SU-DHL-6 (cell line): ENCODE measurements around the gene UTF1.

Source experiments
- H2AFZ ChIP-seq: fragments of 200-600 bp; sonication (generic); 2 replicates; pipeline ENCODE4 v1.6.1; 2014; ENCODE audit warnings: low read depth, mild to moderate bottlenecking, moderate library complexity, mixed read lengths, antibody characterized with exemption, low read length; ENCODE audit not compliant: severe bottlenecking
- H3F3A ChIP-seq: fragments of 200-600 bp; shearing (Covaris generic); 2 replicates; pipeline ENCODE4 v1.6.0; 2016; ENCODE audit warnings: antibody characterized with exemption, mild to moderate bottlenecking; ENCODE audit not compliant: insufficient read depth
- H3K27ac ChIP-seq: fragments of 200-600 bp; sonication (generic); 2 replicates; pipeline ENCODE4 v1.5.1; 2016; ENCODE audit warnings: low read depth, mild to moderate bottlenecking, low read length, moderate library complexity, mixed read lengths
- H3K27me3 ChIP-seq: fragments of 200-600 bp; sonication (generic), shearing (Covaris generic); 2 replicates; pipeline ENCODE4 v1.6.0; 2014; ENCODE audit warnings: mild to moderate bottlenecking, low read length
- H3K36me3 ChIP-seq: fragments of 200-600 bp; sonication (generic); 2 replicates; pipeline ENCODE4 v1.6.1; 2014; ENCODE audit warnings: mild to moderate bottlenecking, low read length, mixed read lengths
- H3K4me2 ChIP-seq: fragments of 300-600, 200-600 bp; shearing (Covaris generic), sonication (generic); 2 replicates; pipeline ENCODE4 v1.6.0; 2014; ENCODE audit warnings: low read length, low read depth, mild to moderate bottlenecking; ENCODE audit not compliant: poor library complexity, severe bottlenecking
- H3K4me3 ChIP-seq: fragments of 200-600 bp; sonication (generic); 2 replicates; pipeline ENCODE4 v1.5.1; 2014; ENCODE audit warnings: antibody characterized with exemption, low read length, mild to moderate bottlenecking, mixed read lengths; ENCODE audit not compliant: insufficient read depth, poor library complexity, severe bottlenecking
- H3K79me2 ChIP-seq: fragments of 200-600 bp; sonication (generic); 2 replicates; pipeline ENCODE4 v1.6.1; 2014; ENCODE audit warnings: mild to moderate bottlenecking, low read length, moderate library complexity; ENCODE audit not compliant: insufficient read depth
- H3K9ac ChIP-seq: fragments of 200-600 bp; sonication (generic); 2 replicates; pipeline ENCODE4 v1.7.0; 2014; ENCODE audit warnings: mild to moderate bottlenecking, low read length
- H3K9me2 ChIP-seq: fragments of 200-600 bp; sonication (generic); replicated peaks from 2 replicates; pipeline ENCODE4 v1.6.1; 2014; ENCODE audit warnings: low read length; ENCODE audit not compliant: insufficient read depth
- H3K9me3 ChIP-seq: fragments of 200-600 bp; sonication (generic); 2 replicates; pipeline ENCODE4 v1.6.1; 2014; ENCODE audit warnings: low read length, mixed read lengths; ENCODE audit not compliant: insufficient read depth
- H4K20me1 ChIP-seq: fragments of 200-600 bp; sonication (generic); 2 replicates; pipeline ENCODE4 v1.6.1; 2014; ENCODE audit warnings: low read depth, mild to moderate bottlenecking, antibody characterized with exemption, low read length, moderate library complexity, mixed read lengths
- CTCF ChIP-seq: fragments of 200-600 bp; sonication (generic); IDR thresholded peaks from one replicate; pipeline ENCODE4 v1.5.1; 2017; ENCODE audit warnings: antibody characterized with exemption, mild to moderate bottlenecking, low read length, moderate library complexity; ENCODE audit not compliant: insufficient read depth, poor library complexity, severe bottlenecking
- EZH2phosphoT487 ChIP-seq: fragments of 200-600 bp; sonication (generic), shearing (Covaris generic); conservative IDR thresholded peaks from 2 replicates; pipeline ENCODE4 v1.6.1; 2018; ENCODE audit warnings: mild to moderate bottlenecking, antibody characterized with exemption, low read length, moderate library complexity, mixed read lengths

UTF1 gene

DNA sequence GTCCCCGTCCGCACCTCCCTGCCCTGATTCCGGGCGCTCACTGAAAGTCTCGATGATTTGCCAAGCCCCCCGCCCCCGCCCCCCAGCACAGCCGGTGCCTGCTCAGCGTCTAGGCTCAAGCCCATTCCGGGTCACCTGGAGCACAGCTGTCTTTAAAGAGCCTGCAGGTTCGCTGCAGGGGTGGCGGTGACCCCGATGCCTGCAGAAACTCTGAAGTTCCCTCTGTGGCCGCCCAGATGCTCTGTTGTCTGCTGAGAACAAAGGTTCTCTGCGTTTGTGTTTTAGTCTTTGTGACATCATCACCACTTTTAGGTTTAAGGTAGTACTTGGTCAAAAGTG lies 8.4 kb downstream of the UTF1 start:
- H3K79me2 ChIP-seq, result no peaks in the 10 kb centered on the region
- no peak overlapping the region for H2AFZ ChIP-seq
- no peaks in the 10 kb centered on the region for H3K36me3 ChIP-seq
- no peak overlapping the region for H3K4me3 ChIP-seq
- no peaks in the 10 kb centered on the region for H3K27me3 ChIP-seq
- H3K27ac ChIP-seq, result no peak overlapping the region
- H3K9me2 ChIP-seq, result no peaks in the 10 kb centered on the region
- H3K9me3 ChIP-seq, result no peaks in the 10 kb centered on the region
- H4K20me1 ChIP-seq, result no peaks in the 10 kb centered on the region
- TF ChIP-seq EZH2phosphoT487 (no peak), CTCF (no peak)
- H3F3A ChIP-seq, result no peaks in the 10 kb centered on the region
- no peak overlapping the region for H3K4me2 ChIP-seq
- no peak overlapping the region for H3K9ac ChIP-seq

DNA sequence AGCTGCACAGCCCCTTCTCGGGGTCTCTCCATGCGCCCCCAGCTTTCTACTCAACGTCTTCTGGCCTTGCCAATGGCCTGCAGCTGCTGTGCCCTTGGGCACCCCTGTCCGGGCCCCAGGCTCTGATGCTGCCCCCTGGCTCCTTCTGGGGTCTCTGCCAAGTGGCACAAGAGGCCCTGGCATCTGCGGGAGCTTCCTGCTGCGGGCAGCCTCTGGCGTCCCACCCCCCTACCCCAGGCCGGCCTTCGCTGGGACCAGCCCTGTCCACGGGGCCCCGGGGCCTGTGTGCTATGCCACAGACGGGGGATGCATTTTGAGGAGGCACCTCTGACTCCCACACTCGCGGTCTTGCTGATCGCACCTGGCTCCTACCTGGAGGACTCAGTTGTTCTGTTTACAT lies 10.0 kb downstream of the UTF1 start:
- Histone ChIP-seq H3K9me2 (no peaks in the 10 kb centered on the region), H3F3A (no peaks in the 10 kb centered on the region), H3K27ac (no peak overlapping the region), H3K9me3 (no peaks in the 10 kb centered on the region), H3K4me3 (no peak overlapping the region), H3K79me2 (no peaks in the 10 kb centered on the region), H4K20me1 (no peaks in the 10 kb centered on the region), H3K27me3 (no peaks in the 10 kb centered on the region), H2AFZ (no peak overlapping the region), H3K36me3 (no peaks in the 10 kb centered on the region), H3K4me2 (no peak overlapping the region), H3K9ac (no peak overlapping the region)
- TF ChIP-seq EZH2phosphoT487 (no peak), CTCF (no peak)

GRCh38 chr10:133241501-133242205 lies 11.6 kb downstream of the UTF1 start:
- no peaks in the 10 kb centered on the region for H3K36me3 ChIP-seq
- H3K4me3 ChIP-seq, result no peak overlapping the region
- peak overlapping the region; percentile 24 for H3K4me2 ChIP-seq
- no peaks in the 10 kb centered on the region for H3K9me2 ChIP-seq
- no peak overlapping the region for H3K27ac ChIP-seq
- TF ChIP-seq CTCF (no peak), EZH2phosphoT487 (no peak)
- no peaks in the 10 kb centered on the region for H3K27me3 ChIP-seq
- no peaks in the 10 kb centered on the region for H4K20me1 ChIP-seq
- no peaks in the 10 kb centered on the region for H3F3A ChIP-seq
- H3K79me2 ChIP-seq, result no peaks in the 10 kb centered on the region
- H2AFZ ChIP-seq, result no peak overlapping the region
- no peaks in the 10 kb centered on the region for H3K9me3 ChIP-seq
- H3K9ac ChIP-seq, result no peak overlapping the region
